Activated CD8-positive, alpha-beta memory T cell treated with anti-CD3 and anti-CD28 coated beads, Interleukin-2, amount 50 U/mL, for 1 hour (primary cell): ENCODE data around the gene AKT1S1.
A peak's percentile ranks its signal among the peaks of the same experiment; 100 is the strongest.
"Not testable (repeated sequence)": the region's sequence is repeated elsewhere in the genome, so short reads cannot be mapped to it uniquely, and the experiment has no call there.

Source experiments
- DNase-seq: peaks from one replicate; pipeline ENCODE4 v3.0.0-alpha.2; 2020; ENCODE audit errors: extremely low read depth

AKT1S1 gene

GRCh38 chr19:49877020-49877878 lies at the start of gene AKT1S1, which contains the start of gene TBC1D17:
Gene AKT1S1 (minus strand): TSS chr19:49877355. CDS start chr19:49873295, 4,060 bp downstream.
Gene TBC1D17 (plus strand): TSS chr19:49877702. CDS start chr19:49877724, 22 bp downstream.
- DNase-seq, result peak; percentile 99

GRCh38 chr19:49926515-49926914 lies 49.4 kb upstream of the AKT1S1 start:
- DNase-seq, result no peak

- no peak for DNase-seq
Observed at GRCh38 chr19:49925486-49925885, 48.3 kb upstream of the AKT1S1 start.

GRCh38 chr19:49924881-49925210 lies 47.7 kb upstream of the AKT1S1 start:
- not testable (repeated sequence) for DNase-seq

- DNase-seq, result no peak
Observed at GRCh38 chr19:49924004-49924880, 47.1 kb upstream of the AKT1S1 start.

- DNase-seq, result no peak
Observed at GRCh38 chr19:49923055-49924003, 46.2 kb upstream of the AKT1S1 start.

- DNase-seq, result no peak
Observed at GRCh38 chr19:49921871-49922795, 45.0 kb upstream of the AKT1S1 start.

GRCh38 chr19:49920624-49921363 lies 43.6 kb upstream of the AKT1S1 start:
- no peak for DNase-seq

- no peak for DNase-seq
Observed at GRCh38 chr19:49918089-49918488, 40.9 kb upstream of the AKT1S1 start.

- DNase-seq, result no peak
Observed at GRCh38 chr19:49916839-49917733, 39.9 kb upstream of the AKT1S1 start.

GRCh38 chr19:49915271-49915670 lies 38.1 kb upstream of the AKT1S1 start:
- DNase-seq, result no peak

GRCh38 chr19:49913720-49914119 lies 36.6 kb upstream of the AKT1S1 start:
- no peak for DNase-seq

GRCh38 chr19:49912965-49913685 lies 36.0 kb upstream of the AKT1S1 start:
- no peak for DNase-seq

- DNase-seq, result no peak
Observed at GRCh38 chr19:49911381-49912145, 34.4 kb upstream of the AKT1S1 start.

GRCh38 chr19:49910179-49910578 lies 33.0 kb upstream of the AKT1S1 start:
- DNase-seq, result no peak

- no peak for DNase-seq
Observed at GRCh38 chr19:49908480-49909420, 31.6 kb upstream of the AKT1S1 start.
